Measurements from ENCODE around the gene MANF.

DNA sequence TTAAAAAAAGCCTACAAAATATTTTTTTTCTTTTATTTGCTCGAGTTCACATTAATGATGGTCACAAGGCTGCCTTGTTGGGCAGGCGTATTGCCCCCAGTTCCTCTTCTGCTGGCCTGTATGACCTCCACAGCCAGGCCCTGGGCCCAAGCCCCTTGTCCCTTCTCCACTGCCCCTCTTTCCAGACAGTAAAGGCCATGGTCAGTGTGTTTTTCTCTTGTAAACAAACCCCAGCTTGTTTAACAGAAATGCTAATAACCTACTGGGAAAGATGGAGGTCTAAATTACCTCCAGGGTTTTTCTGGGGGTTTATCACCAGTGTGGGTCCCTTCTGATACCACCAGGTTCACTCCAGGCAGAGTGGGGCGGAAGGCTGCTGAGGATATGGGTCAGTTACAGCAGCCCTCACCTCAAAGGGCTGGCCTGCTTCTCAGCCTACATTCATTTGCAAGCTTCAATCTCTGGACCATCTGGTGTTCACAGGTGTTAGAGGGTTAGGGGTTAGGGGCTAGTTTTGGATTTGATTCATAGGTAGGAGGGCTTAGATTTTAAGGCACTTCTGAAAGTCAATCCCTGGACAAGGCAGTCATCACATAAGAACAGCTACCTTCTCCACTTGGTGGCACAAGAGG lies 2.0 kb upstream of the MANF start:
- TF ChIP-seq, protein P1, sequence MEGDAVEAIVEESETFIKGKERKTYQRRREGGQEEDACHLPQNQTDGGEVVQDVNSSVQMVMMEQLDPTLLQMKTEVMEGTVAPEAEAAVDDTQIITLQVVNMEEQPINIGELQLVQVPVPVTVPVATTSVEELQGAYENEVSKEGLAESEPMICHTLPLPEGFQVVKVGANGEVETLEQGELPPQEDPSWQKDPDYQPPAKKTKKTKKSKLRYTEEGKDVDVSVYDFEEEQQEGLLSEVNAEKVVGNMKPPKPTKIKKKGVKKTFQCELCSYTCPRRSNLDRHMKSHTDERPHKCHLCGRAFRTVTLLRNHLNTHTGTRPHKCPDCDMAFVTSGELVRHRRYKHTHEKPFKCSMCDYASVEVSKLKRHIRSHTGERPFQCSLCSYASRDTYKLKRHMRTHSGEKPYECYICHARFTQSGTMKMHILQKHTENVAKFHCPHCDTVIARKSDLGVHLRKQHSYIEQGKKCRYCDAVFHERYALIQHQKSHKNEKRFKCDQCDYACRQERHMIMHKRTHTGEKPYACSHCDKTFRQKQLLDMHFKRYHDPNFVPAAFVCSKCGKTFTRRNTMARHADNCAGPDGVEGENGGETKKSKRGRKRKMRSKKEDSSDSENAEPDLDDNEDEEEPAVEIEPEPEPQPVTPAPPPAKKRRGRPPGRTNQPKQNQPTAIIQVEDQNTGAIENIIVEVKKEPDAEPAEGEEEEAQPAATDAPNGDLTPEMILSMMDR (IDR thresholded peaks at IDR 0.05; ENCODE audit: low read depth, low read length): no peak
- no peak for TF ChIP-seq EZH2phosphoT487 (IDR thresholded peaks at IDR 0.05; ENCODE audit: low read depth)

All from OCI-LY3 (cell line).